ENCODE measurements around the gene CALHM1. TPM values are rescaled to one million over a fixed set of nuclear protein-coding genes. Genes with fewer than 3 reads are reported as not detected.

Gene CALHM1
- total RNA-seq, 1 experiment from 2014 or later, result not detected

DNA sequence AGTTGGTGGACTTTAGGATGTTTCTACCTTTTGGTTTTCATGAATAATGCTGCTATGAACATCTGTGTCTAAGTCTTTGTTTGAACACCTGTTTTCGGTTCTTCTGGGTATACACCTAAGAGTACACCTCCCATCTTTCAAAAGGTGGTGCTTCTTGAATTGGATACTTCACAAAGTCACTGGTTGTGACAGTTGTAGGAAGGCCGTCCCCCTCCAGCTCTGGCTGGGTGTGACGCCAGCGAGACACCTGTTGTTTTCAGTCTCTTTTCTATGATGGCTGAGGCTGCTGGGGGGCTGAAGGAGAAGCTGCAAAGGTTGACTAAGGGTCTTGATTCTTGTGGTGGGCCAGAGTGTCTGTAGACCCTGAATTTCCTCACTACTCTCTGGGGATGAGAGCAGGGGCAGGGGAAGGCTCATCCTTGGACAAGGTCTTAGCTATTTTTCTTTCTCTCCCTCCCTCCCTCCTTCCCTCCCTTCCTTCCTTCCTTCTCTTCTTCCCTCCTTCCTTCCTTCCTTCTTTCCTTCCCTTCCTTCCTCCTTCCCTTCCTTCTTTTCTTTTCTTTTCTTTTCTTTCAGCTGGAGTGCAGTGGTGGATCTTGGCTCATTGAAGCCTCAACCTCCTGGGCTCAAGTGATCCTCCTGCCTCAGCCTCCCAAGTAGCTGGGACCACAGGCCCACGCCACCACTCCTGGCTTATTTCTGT lies 40.4 kb upstream of the CALHM1 start:
- BruUV-seq (replicated peaks), result no TSS peak
- POLR2A ChIA-PET, result no interaction called here
- no peaks in the 10 kb centered on the region for H3K36me3 Mint-ChIP-seq (ENCODE audit: insufficient read depth, unreplicated experiment)
- Histone ChIP-seq H3K4me1 (peaks cover 3% of the 10 kb centered on the region; the same call in 1 of the 2 replicates), H3K4me3 (ENCODE audit: low read depth, low read length) (no peak overlapping the region), H3K9me3 (no peaks in the 10 kb centered on the region), H3K36me3 (ENCODE audit: control insufficient read depth, insufficient read depth, low read length) (no peaks in the 10 kb centered on the region), H3K27me3 (replicated peaks; ENCODE audit: control insufficient read depth, insufficient read depth, low read length) (peaks cover 2% of the 10 kb centered on the region)
- H3K4me1 Mint-ChIP-seq (ENCODE audit: low read depth, unreplicated experiment), result peaks cover 1% of the 10 kb centered on the region
- H3K27me3 Mint-ChIP-seq (ENCODE audit: insufficient read depth, unreplicated experiment), result peaks cover 6% of the 10 kb centered on the region
- H3K4me3 Mint-ChIP-seq (ENCODE audit: unreplicated experiment), result no peak overlapping the region
- no peaks in the 10 kb centered on the region for H3K9me3 Mint-ChIP-seq (ENCODE audit: unreplicated experiment)
- DNase-seq, result no peak
- CTCF ChIA-PET, result interaction anchor here (0.5 kb wide), 1 partner anchor 40 kb away, joined by 3 read pairs; the partner anchor contains the start of gene CALHM1
- intact Hi-C loops (cut with micrococcal nuclease; ENCODE audit: unreplicated experiment), result no loop called here
- TF ChIP-seq, protein P1, sequence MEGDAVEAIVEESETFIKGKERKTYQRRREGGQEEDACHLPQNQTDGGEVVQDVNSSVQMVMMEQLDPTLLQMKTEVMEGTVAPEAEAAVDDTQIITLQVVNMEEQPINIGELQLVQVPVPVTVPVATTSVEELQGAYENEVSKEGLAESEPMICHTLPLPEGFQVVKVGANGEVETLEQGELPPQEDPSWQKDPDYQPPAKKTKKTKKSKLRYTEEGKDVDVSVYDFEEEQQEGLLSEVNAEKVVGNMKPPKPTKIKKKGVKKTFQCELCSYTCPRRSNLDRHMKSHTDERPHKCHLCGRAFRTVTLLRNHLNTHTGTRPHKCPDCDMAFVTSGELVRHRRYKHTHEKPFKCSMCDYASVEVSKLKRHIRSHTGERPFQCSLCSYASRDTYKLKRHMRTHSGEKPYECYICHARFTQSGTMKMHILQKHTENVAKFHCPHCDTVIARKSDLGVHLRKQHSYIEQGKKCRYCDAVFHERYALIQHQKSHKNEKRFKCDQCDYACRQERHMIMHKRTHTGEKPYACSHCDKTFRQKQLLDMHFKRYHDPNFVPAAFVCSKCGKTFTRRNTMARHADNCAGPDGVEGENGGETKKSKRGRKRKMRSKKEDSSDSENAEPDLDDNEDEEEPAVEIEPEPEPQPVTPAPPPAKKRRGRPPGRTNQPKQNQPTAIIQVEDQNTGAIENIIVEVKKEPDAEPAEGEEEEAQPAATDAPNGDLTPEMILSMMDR (IDR thresholded peaks at IDR 0.05; ENCODE audit: insufficient read depth in 1 of 2, low read depth in 1 of 2, low read length in 1 of 2, severe bottlenecking in 1 of 2, unreplicated experiment in 1 of 2), result no peak
- H3K27ac Mint-ChIP-seq (ENCODE audit: unreplicated experiment), result no peak overlapping the region

DNA sequence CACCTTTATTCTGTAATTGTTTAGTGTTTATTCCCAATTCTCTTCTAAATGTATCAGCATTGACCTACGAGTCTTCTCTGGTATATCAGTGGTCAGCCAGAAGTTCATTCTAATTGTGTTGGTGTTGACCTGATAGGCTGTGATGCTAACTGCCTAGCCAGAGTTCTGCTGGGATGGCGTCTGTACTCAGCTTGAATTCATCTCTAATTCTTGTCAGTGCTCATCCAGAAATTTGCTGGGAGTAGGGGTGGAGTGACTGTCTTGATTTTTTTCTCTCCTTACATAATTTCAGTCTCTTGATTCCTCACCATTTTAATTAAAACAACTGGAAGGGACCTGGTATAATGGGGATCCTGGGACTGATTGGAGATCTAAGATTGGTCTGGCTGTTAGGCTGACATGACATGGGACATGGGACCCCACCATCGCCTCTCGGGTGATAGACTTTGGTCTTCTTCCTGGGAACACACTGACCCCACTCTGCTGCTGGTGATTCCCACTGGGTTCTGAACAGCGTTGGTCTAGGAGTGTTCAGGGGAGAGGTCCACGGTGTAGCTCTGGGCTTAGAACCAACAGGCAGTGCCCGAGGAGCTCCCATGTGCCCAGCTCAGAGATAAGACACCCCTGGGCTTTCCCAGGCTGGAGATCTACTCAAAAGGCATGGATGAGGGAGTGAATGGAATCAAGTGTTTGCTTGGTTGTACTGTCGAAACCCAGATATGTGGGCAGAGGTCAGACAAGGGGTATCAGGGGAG lies 38.6 kb upstream of the CALHM1 start:
- Histone ChIP-seq H3K4me3 (ENCODE audit: low read depth, low read length) (no peak overlapping the region), H3K36me3 (ENCODE audit: control insufficient read depth, insufficient read depth, low read length) (no peaks in the 10 kb centered on the region), H3K27me3 (replicated peaks; ENCODE audit: control insufficient read depth, insufficient read depth, low read length) (peaks cover 3% of the 10 kb centered on the region), H3K4me1 (peaks cover 14% of the 10 kb centered on the region), H3K9me3 (no peaks in the 10 kb centered on the region)
- intact Hi-C loops (cut with micrococcal nuclease; ENCODE audit: unreplicated experiment), result no loop called here
- Mint-ChIP-seq H3K27me3 (ENCODE audit: insufficient read depth, unreplicated experiment) (peaks cover 6% of the 10 kb centered on the region), H3K4me1 (ENCODE audit: low read depth, unreplicated experiment) (peaks cover 2% of the 10 kb centered on the region), H3K27ac (ENCODE audit: unreplicated experiment) (no peak overlapping the region), H3K9me3 (ENCODE audit: unreplicated experiment) (no peaks in the 10 kb centered on the region), H3K4me3 (ENCODE audit: unreplicated experiment) (no peak overlapping the region), H3K36me3 (ENCODE audit: insufficient read depth, unreplicated experiment) (no peaks in the 10 kb centered on the region)
- TF ChIP-seq, protein P1 (IDR thresholded peaks at IDR 0.05; ENCODE audit: insufficient read depth in 1 of 2, low read depth in 1 of 2, low read length in 1 of 2, severe bottlenecking in 1 of 2, unreplicated experiment in 1 of 2), result no peak
- ChIA-PET CTCF (interaction anchor here (0.5 kb wide), 1 partner anchor 1668 kb away, joined by 3 read pairs; no protein-coding TSS in a partner anchor), POLR2A (no interaction called here)
- DNase-seq, result no peak
- BruUV-seq (replicated peaks), result no TSS peak

DNA sequence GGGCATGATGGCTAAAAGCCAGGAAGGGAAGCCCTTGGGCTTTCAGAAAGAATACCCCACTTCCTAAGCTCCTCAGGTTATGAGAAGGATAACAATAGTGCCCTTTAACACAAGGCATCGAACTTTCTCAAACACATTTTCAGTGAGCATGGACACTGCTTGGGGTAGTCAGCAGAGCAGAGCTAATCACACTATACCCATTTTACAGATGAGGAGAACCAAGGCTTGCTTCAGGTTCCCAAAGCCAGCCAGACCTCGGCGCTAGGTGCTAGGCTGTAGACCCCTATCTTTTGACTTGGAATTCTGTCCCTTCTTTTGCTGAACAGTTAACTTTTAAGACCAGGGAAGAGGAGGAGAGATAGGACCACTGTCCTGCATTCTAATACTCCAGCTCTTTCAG lies 36.6 kb upstream of the CALHM1 start:
- peak overlapping the region; percentile 68 for H3K4me3 Mint-ChIP-seq (ENCODE audit: unreplicated experiment)
- Histone ChIP-seq H3K9me3 (no peaks in the 10 kb centered on the region), H3K4me3 (ENCODE audit: low read depth, low read length) (no peak overlapping the region), H3K36me3 (ENCODE audit: control insufficient read depth, insufficient read depth, low read length) (no peaks in the 10 kb centered on the region), H3K4me1 (peaks cover 23% of the 10 kb centered on the region), H3K27me3 (replicated peaks; ENCODE audit: control insufficient read depth, insufficient read depth, low read length) (peaks cover 3% of the 10 kb centered on the region)
- no peaks in the 10 kb centered on the region for H3K36me3 Mint-ChIP-seq (ENCODE audit: insufficient read depth, unreplicated experiment)
- DNase-seq, result no peak
- BruUV-seq (replicated peaks), result no TSS peak
- peaks cover 14% of the 10 kb centered on the region for H3K4me1 Mint-ChIP-seq (ENCODE audit: low read depth, unreplicated experiment)
- H3K9me3 Mint-ChIP-seq (ENCODE audit: unreplicated experiment), result no peaks in the 10 kb centered on the region
- H3K27me3 Mint-ChIP-seq (ENCODE audit: insufficient read depth, unreplicated experiment), result peaks cover 6% of the 10 kb centered on the region
- POLR2A ChIA-PET, result no interaction called here
- CTCF ChIA-PET, result no interaction called here
- H3K27ac Mint-ChIP-seq (ENCODE audit: unreplicated experiment), result no peak overlapping the region
- intact Hi-C loops (cut with micrococcal nuclease; ENCODE audit: unreplicated experiment), result no loop called here
- TF ChIP-seq, protein P1 (IDR thresholded peaks at IDR 0.05; ENCODE audit: insufficient read depth in 1 of 2, low read depth in 1 of 2, low read length in 1 of 2, severe bottlenecking in 1 of 2, unreplicated experiment in 1 of 2), result no peak
